Measurements from ENCODE around the gene TMEM222.

Gene TMEM222

DNA sequence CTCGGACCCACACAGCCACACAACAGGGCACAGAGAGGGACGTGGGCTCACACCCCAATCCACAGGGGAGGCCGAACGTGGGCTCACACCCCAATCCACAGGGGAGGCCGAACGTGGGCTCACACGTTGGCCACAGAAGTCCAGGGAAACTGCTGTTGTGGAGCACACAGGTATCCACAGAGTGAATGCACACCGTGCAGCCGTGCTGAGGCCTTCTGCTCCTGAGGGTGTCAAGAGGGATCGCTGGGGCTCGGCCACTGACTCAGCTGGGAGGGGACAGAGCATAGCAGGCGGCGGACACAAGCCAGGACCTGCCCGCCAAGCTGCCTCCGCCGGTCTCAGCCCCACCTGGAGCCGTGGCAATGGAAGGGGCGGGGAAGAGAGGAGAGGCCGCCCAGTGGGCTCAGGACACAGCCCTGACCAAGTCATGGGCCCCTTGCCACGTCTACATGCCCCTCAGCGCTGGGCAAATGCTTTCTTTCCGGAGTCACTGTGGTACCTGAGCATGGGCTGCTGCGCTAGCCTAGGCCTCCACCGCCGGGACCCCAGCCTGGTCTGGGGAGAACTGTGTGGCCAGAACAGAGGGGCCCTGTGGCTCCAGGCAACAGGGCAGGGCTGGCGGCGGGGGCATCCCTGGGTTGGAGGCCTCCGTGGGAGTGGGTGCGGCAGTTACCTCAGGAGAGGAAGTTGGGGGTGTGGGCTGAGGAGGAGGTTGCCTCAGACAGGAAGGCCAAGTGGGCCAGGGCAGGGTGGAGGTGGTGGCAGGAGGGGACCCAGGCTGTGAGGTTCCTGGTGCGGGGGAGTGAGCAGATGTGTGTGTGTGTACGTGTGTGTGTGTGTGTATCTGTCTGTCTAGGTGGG is 21.0 kb downstream of the TMEM222 start:
- DNase-seq = no peak

GRCh38 chr1:27343639-27344025 is 21.7 kb downstream of the TMEM222 start:
- DNase-seq = no peak

DNA sequence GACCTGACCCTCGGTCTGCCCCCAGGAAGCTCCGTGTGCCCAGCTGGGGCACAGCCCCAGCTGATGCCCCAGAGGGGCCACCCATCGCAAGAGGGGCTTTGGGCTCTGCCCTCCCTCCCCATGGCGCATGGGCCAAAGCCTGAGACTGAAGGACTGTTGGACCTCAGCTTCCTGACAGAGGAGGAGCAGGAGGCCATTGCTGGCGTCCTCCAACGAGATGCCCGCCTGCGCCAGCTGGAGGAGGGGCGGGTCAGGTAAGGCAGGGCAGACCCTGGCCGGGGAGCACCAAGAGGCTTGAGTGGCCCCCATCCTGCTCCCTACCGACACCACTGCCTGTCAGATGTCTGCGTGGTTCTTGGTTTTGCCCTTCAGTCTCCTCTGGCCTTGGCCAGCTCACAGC is 23.3 kb downstream of the TMEM222 start:
- DNase-seq = no peak

- DNase-seq = no peak
Measured at GRCh38 chr1:27346357-27346756, 24.4 kb downstream of the TMEM222 start.

DNA sequence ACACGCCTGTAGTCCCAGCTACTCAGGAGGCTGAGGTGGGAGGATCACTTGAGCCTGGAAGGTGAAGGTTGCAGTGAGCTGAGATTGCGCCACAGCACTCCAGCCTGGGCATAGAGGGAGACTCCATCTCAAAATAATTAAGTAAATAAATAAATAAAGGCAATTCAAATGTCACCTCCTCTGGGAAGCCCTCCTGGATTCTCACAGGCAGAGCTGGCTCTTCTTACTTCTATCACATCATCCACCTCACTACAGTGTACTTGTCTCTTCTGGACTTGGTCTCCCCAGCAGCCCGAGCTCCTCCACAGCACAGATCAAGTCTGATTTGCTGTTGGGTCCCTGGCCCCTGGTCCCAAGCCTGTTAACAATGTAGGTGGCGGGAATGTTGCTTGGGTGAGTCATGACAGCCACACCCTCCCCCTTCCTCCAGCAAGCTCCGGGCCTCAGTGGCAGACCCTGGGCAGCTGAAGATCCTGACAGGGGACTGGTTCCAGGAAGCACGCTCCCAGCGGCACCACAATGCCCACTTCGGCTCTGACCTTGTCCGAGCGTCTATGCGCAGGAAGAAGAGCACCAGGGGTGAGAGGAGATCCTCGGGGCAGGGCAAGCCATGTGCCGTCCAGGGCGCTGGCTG is 25.1 kb downstream of the TMEM222 start:
- DNase-seq = no peak

DNA sequence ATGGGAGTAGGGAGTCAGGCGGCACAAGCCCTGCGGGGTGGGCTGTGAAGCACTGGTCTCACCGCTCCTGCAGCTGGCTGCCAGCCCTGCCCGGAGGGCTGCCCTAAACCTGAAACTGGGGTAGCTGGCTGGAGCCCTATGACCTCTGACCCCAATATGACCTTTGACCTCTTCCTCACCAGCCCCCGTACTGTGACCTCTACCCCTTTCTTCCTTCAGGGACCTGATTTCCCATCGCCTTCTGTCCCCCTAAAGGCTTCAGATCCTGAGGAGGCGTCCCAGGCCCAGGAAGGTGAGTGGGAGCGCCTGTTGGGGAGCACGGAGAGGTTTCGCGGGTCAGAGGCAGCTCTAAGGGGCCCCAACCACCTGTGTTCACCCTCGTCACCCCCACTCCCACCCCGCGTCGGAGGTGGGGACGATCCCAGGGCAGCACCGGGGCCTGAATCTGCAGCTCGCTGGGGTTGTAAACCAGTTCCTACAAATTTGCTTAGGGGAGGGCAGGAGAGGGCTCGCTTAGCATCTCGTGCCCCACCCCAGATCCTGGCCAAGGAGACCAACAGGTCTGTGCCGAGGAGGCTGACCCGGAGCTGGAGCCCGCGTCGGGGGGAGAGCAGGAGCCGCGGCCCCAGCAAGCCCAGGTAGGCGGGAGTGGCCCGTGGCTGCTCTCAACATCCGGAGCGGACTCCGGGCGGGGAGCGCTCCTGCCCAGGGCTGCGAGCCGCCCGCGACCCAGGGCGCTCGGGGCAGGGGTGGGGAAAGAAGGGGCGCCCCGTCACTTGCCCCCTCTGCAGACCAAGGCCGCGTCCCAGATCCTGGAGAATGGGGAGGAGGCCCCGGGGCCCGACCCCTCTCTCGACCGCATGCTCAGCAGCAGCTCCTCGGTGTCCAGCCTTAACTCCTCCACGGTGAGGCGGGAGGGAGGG is 27.2 kb downstream of the TMEM222 start:
- DNase-seq = no peak

GRCh38 chr1:27349784-27350662 is 28.1 kb downstream of the TMEM222 start:
- DNase-seq = peak; percentile 80

- DNase-seq = no peak
Measured at GRCh38 chr1:27350663-27351540, 28.9 kb downstream of the TMEM222 start.

DNA sequence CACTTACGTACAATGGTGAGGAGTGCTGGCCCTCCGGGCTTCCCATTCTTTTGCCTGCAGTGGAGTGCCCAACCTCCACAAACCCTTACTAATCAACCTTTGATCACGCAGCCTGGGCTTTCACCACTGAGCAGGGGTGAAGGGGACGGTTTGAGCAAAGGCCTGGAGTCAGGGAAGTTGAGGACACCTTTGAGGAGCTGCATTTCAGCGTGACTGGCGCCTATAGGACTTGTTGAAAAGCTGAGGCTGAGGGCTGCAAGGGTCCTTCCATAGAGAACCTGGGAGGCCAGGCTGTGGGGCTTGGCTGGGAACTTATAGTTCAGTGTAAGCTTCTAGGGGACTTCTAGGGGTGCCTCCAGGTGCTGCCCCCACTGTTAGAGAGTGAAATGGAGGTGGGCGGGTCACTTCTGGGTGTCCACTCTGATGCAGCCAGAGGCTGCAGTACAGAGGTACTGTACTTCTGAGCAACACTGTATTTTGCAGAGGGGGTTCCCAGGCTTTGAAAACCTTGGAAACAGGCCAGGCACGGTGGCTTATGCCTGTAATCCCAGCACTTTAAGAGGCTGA is 29.7 kb downstream of the TMEM222 start:
- DNase-seq = no peak

DNA sequence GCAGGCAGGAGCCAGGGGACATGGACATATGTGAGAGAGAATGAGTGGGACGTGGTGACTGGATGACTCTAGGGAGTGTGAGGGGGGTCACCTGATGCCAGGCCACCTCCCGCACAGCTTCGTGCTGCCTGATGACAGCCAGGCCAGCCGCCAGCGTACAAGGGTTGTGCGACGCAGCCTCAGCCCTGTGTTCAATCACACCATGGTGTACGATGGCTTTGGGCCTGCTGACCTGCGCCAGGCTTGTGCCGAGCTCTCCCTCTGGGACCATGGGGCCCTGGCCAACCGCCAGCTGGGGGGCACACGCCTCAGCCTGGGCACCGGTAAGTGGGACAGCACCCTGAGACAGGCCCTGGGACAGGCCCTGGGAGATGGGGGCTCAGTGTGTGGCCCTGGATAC is 31.2 kb downstream of the TMEM222 start:
- DNase-seq = no peak

- DNase-seq = no peak
Measured at GRCh38 chr1:27353629-27354028, 31.7 kb downstream of the TMEM222 start.

DNA sequence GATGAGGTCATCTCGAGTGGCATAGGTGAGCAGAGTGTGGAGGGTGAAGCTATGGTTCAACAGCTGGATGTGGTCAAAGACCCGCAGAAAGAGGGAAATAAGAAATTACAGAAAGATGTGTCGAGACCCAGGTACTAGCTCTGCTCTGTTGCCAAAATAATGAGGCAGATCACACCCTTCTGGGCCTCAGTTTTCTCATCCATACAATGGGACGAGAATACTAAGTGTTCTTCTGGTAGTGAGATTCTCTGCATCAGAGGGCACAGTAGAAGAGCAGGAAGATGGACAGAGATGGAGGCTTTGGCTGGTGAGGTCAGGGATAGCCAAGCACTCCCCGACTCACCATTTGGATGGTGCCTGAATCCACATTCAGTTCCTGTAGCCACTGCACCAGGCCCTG is 33.7 kb downstream of the TMEM222 start:
- no peak for DNase-seq

DNA sequence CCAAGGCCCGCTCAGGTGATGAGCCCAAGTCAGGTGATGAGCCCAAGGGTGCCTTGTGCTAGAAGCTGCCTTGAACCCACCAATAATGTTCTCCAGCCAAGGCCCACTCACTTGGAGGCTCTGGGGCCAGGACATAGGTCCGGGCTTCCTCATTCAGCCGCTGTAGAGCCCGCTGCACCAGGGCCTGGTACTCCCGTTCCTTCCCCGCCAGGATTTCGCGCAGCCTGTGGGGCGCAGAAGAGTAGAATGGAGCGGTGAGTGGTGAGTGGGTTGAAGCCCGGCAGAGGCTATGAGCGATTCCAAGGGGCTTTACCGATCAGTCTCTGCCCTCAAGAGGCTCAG is 34.3 kb downstream of the TMEM222 start:
- DNase-seq = no peak

GRCh38 chr1:27356619-27357280 is 34.8 kb downstream of the TMEM222 start:
- DNase-seq = no peak

GRCh38 chr1:27357281-27358037 is 35.5 kb downstream of the TMEM222 start:
- peak; percentile 88 for DNase-seq

GRCh38 chr1:27358038-27358927 is 36.3 kb downstream of the TMEM222 start:
- no peak for DNase-seq

DNA sequence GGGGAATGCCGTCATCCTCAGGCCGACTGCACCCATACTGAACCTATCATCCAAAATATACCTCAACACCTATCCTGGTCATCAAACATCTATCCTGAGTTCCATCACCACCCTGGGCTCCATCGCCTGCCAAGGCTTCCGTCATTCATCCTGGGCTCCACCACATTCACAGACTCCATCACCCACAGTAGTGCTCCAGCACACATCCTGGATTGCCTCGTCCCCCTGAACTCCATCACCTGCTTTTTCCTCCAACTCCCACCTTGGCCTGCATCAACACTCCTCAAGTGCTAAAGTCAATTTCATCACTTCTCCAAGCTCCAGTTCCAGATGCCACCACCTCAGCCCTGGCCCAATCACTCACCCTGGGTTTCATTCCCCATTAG is 37.0 kb downstream of the TMEM222 start:
- DNase-seq = no peak

- no peak for DNase-seq
Measured at GRCh38 chr1:27359822-27360158, 37.8 kb downstream of the TMEM222 start.
